ENCODE data around the gene HOXA5. TPM values are rescaled to one million over a fixed set of nuclear protein-coding genes. Genes with fewer than 3 reads are reported as not detected.

Gene HOXA5
- total and polyA plus RNA-seq, 10 of the 15 experiments (the other 5 are each of a cell fraction or from before 2014, with no cell fraction given), result 0.05 to 0.13 TPM; not detected in 8

- DNase-seq (ENCODE audit: low read depth, low spot score) (no peak), FAIRE-seq (no peak), ATAC-seq (no peak)
- H3K79me2 ChIP-seq (ENCODE audit: control insufficient read depth, insufficient read depth, low read length), result no peaks in the 10 kb centered on the region
- no peak overlapping the region for H2AFZ ChIP-seq (ENCODE audit: control insufficient read depth, low read depth, low read length)
- RAD21 ChIA-PET (ENCODE audit: unreplicated experiment), result interaction anchor here (1.3 to 3.7 kb wide), 2 partner anchors 11 to 20 kb away, joined by 3 to 24 read pairs; no protein-coding TSS in a partner anchor
- in situ Hi-C loops (cut with MboI) (no loop called here), intact Hi-C loops (cut with micrococcal nuclease; ENCODE audit: unreplicated experiment) (no loop called here)
- POLR2A ChIA-PET, result interaction anchor here (0.6 to 1.4 kb wide), 5 partner anchors 9 to 344 kb away, joined by 3 to 5 read pairs (median 4); partner anchors contain the start of gene SKAP2
- no peak overlapping the region for H3K4me3 ChIP-seq
- H3K27ac ChIP-seq (ENCODE audit: control insufficient read depth, insufficient read depth), result no peak overlapping the region
- BruUV-seq (replicated peaks), result no TSS peak
- H3K27me3 ChIP-seq (replicated peaks in 1 of 2; ENCODE audit: control insufficient read depth in 2 of 2, insufficient read depth in 2 of 2, low read length in 1 of 2), result peaks cover 0 to 10% of the 10 kb centered on the region in 2 experiments; a peak in 3 of 4 replicates
- CTCF ChIA-PET, result interaction anchor here (0.9 to 3.4 kb wide), 5 partner anchors 11 to 241 kb away, joined by 3 to 18 read pairs (median 3); no protein-coding TSS in a partner anchor
- TF ChIP-seq GABPA (IDR thresholded peaks at IDR 0.05; ENCODE audit: low read depth), result no peak
- TF ChIP-seq RFX5 (IDR thresholded peaks at IDR 0.05; ENCODE audit: low read depth, low read length), result no peak
- TF ChIP-seq CHD4 (IDR thresholded peaks at IDR 0.05), result no peak
- no peak for TF ChIP-seq SKIL (IDR thresholded peaks at IDR 0.05; ENCODE audit: low read depth, poor library complexity, severe bottlenecking)
- no peak overlapping the region for H3K9ac ChIP-seq (ENCODE audit: control insufficient read depth, insufficient read depth, low read length)
- H3K9me3 ChIP-seq (replicated peaks; ENCODE audit: control insufficient read depth, insufficient read depth, low read length), result no peaks in the 10 kb centered on the region
- 89% methylated on average over 28 of the region's 29 CpGs for WGBS (ENCODE audit: insufficient coverage, insufficient replicate concordance, low lambda C conversion rate, missing lambda C conversion rate)
- no peaks in the 10 kb centered on the region for H3K36me3 ChIP-seq (ENCODE audit: control insufficient read depth in 2 of 2, insufficient read depth in 2 of 2, low read length in 1 of 2)
- SMC1A ChIA-PET (ENCODE audit: uncharacterized antibody, unreplicated experiment), result interaction anchor here (0.9 to 7.9 kb wide), 3 partner anchors 12 to 744 kb away, joined by 3 to 110 read pairs (median 4); no protein-coding TSS in a partner anchor
- H3K4me1 ChIP-seq (ENCODE audit: control insufficient read depth, insufficient read depth, low read length), result peaks cover 6% of the 10 kb centered on the region
- H3K4me2 ChIP-seq (ENCODE audit: control insufficient read depth, insufficient read depth), result no peak overlapping the region
- H4K20me1 ChIP-seq (ENCODE audit: control insufficient read depth, insufficient read depth), result no peaks in the 10 kb centered on the region
Observed at GRCh38 chr7:27094304-27095049, 49.0 kb downstream of the HOXA5 start.
